ENCODE data around the gene PHTF2.

GRCh38 chr7:77867537-77867865, 68.9 kb downstream of the PHTF2 start:
- TF ChIP-seq POLR2A (IDR thresholded peaks at IDR 0.05), result no peak
- TF ChIP-seq CTCF (IDR thresholded peaks at IDR 0.05), result no peak

Data from transverse colon (tissue), 3 donors.